Measurements from ENCODE around the gene COL12A1. TPM values are rescaled to one million over a fixed set of nuclear protein-coding genes. Genes with fewer than 3 reads are reported as not detected.
"Not testable (repeated sequence)": the region's sequence is repeated elsewhere in the genome, so short reads cannot be mapped to it uniquely, and the experiment has no call there.

Gene COL12A1
- total RNA-seq, 4 donors from 2014 or later, result 42.2 to 132 (median 55.0) TPM

DNA sequence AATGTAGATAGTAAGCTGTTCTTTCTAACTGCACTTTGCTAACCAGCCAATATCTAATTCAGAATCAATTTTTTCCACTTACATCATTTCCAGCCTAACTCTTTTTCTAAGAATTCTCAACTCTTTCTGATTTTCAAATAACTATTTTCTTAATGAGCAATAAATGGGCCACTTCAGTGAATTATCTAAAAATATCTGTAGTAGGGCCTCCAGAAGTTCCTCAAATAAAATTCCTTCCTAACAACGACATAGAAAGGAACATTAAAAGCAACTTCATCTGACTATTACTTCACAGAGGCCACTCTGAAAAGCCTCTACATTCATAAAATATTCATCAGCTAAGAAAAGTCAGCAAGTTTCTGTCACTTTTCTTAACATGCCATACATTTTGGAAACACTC is 4.8 kb downstream of the COL12A1 start:
- no peak overlapping the region for H3K4me3 ChIP-seq (ENCODE audit: low read depth, poor library complexity, severe bottlenecking)
- TF ChIP-seq, protein P1, sequence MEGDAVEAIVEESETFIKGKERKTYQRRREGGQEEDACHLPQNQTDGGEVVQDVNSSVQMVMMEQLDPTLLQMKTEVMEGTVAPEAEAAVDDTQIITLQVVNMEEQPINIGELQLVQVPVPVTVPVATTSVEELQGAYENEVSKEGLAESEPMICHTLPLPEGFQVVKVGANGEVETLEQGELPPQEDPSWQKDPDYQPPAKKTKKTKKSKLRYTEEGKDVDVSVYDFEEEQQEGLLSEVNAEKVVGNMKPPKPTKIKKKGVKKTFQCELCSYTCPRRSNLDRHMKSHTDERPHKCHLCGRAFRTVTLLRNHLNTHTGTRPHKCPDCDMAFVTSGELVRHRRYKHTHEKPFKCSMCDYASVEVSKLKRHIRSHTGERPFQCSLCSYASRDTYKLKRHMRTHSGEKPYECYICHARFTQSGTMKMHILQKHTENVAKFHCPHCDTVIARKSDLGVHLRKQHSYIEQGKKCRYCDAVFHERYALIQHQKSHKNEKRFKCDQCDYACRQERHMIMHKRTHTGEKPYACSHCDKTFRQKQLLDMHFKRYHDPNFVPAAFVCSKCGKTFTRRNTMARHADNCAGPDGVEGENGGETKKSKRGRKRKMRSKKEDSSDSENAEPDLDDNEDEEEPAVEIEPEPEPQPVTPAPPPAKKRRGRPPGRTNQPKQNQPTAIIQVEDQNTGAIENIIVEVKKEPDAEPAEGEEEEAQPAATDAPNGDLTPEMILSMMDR (IDR thresholded peaks at IDR 0.05), result no peak
- no peak for TF ChIP-seq POLR2A (IDR thresholded peaks at IDR 0.05)
- no peak for DNase-seq (ENCODE audit: low spot score in 2 of 2)
- WGBS, 2 donors, result 38 to 39% methylated on average over 1 of the region's 1 CpG
- intact Hi-C loops (cut with DNase I; ENCODE audit: low total_unique reads), result loop anchor here (5.0 to 10.0 kb wide), 3 partner anchors 429 to 1346 kb away; no protein-coding TSS in a partner anchor

DNA sequence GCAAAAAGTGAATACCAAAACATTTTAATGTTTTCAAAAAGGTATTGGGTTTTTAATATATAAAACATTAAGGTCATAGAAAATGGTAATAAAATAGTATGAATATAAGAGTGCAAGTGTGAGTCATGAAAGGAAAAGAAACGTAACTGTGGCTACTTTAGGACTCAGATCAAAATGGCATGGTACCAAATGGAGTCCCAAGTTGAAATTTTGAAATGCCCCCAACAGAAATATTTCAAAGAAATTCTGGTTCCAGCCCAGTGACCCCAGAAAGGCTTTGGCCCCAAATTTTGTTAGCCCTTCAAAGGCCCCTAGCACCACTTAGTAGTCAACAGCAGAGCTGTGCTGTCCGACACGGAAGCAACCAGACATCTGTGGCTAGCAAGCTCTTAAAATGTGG is 6.0 kb downstream of the COL12A1 start:
- no peak for DNase-seq (ENCODE audit: low spot score in 2 of 2)
- H3K4me3 ChIP-seq (ENCODE audit: low read depth, poor library complexity, severe bottlenecking), result no peak overlapping the region
- intact Hi-C loops (cut with DNase I; ENCODE audit: low total_unique reads), result loop anchor here (5.0 to 10.0 kb wide), 3 partner anchors 428 to 1345 kb away; no protein-coding TSS in a partner anchor
- TF ChIP-seq, protein P1 (IDR thresholded peaks at IDR 0.05), result no peak
- no peak for TF ChIP-seq POLR2A (IDR thresholded peaks at IDR 0.05)
- WGBS, 2 donors, result 55 to 65% methylated on average over 3 of the region's 3 CpGs

DNA sequence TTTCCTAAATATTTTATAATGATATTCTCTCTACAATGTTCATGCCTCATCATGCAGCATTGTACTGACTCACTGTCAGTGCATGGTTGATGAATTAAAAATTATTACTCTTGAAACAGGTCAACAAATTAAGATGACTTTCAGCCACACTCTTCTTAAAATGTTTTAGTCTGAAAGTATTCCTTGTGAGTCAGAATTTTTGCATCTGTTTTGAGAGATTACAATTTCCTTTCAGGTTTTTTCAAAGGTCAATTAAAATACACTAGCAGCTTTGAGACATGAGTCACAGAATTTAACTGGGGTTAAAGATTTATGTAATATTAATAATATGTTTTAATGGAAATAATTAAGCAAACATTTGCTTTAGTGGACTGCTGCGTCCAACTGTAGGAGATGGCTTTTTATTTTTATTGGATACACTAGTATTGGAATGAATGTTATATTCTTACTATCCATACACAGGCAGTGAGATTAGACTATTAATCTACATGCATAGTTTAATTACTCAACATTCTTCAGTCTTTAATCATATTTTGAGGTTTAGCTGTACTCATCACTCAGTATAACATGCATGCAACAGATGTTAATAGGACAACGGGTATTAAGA is 9.7 kb downstream of the COL12A1 start:
- intact Hi-C loops (cut with DNase I; ENCODE audit: low total_unique reads), result no loop called here
- 26 to 50% methylated on average over 2 of the region's 2 CpGs for WGBS, 2 donors
- no peak for DNase-seq (ENCODE audit: low spot score in 2 of 2)
- H3K4me3 ChIP-seq (ENCODE audit: low read depth, poor library complexity, severe bottlenecking), result no peak overlapping the region
- TF ChIP-seq POLR2A (IDR thresholded peaks at IDR 0.05), result no peak
- TF ChIP-seq, protein P1 (IDR thresholded peaks at IDR 0.05), result no peak

DNA sequence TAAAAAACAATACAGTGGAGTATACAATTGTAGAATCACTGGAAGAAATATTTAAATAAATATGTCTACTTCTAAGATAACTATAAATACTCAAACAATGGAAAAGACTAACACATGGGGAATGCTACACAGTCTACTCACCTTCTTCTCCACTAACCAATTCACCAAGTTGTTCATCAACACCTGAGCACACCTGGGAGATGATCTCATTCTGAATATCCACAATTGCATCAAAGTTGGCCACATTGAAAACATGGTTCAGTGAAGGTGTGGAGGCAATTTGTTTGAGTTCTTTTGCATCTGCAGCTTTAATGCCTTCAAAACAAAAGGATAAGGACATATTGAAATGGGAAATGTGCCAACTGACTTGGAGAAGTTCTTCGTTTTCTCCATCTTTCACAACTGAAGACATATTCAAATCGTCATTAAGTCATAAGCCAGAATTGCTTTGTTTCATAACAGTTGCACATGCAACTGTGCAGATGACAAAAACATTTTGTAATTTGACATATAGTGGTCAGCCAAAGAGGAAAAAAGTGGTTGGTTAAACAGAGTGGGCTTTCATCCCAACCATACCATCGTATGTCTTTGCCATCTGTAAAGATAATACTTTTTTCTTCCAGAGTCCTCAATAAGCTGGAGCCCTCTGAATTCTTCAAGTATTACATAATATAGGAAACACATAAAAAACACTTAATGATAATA is 17.5 kb downstream of the COL12A1 start:
- 60 to 71% methylated on average over 3 of the region's 3 CpGs for WGBS, 2 donors
- DNase-seq (ENCODE audit: low spot score in 2 of 2), result no peak
- intact Hi-C loops (cut with DNase I; ENCODE audit: low total_unique reads), result no loop called here
- TF ChIP-seq, protein P1 (IDR thresholded peaks at IDR 0.05), result no peak
- TF ChIP-seq POLR2A (IDR thresholded peaks at IDR 0.05), result no peak
- no peak overlapping the region for H3K4me3 ChIP-seq (ENCODE audit: low read depth, poor library complexity, severe bottlenecking)

DNA sequence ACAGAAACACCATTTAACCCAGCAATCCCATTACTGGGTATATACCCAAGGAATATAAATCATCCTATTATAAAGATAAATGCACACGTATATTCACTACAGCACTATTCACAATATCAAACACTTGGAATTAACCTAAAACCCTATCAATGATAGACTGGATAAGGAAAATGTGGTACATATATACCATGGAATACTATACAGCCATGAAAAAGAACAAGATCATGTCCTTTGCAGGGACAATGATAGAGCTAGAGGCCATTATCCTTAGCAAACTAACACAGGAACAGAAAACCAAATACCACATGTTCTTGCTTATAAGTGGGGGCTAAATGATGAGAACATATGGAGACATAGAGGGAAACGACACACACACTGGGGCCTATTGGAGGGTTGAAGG is 19.3 kb downstream of the COL12A1 start:
- DNase-seq (ENCODE audit: low spot score in 2 of 2); intact Hi-C loops (cut with DNase I; ENCODE audit: low total_unique reads); H3K4me3 ChIP-seq (ENCODE audit: low read depth, poor library complexity, severe bottlenecking): not testable (repeated sequence)
- WGBS, 2 donors, result 45 to 57% methylated on average over 2 of the region's 2 CpGs

DNA sequence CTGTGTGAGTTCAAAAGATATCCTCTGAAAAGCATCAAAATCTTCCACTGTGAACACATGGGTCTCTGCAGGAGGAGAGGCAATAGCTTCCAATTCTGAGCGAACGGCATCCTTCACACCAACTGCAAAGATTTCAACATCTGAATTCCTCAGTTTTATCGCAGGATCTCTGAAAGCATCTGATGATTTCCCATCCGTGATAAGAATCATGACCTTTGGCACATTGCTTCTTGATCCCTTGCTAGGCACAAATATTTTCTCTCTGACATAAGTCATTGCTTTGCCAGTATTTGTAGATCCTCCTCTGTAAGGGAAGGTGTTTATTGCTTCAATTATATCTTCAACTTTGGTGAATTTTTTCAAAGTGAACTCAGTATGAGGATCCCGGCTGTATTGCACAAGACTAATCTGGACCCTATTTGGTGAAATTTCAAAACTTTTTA is 22.7 kb downstream of the COL12A1 start:
- H3K4me3 ChIP-seq (ENCODE audit: low read depth, poor library complexity, severe bottlenecking), result no peak overlapping the region
- intact Hi-C loops (cut with DNase I; ENCODE audit: low total_unique reads), result no loop called here
- WGBS, 2 donors, result 33% methylated on average over 5 of the region's 5 CpGs
- TF ChIP-seq, protein P1 (IDR thresholded peaks at IDR 0.05), result no peak
- no peak for TF ChIP-seq POLR2A (IDR thresholded peaks at IDR 0.05)
- no peak for DNase-seq (ENCODE audit: low spot score in 2 of 2)
